HepG2 (cell line): ENCODE measurements around the gene SUSD6. TPM values are rescaled to one million over a fixed set of nuclear protein-coding genes. Genes with fewer than 3 reads are reported as not detected.

Experiments
- ADNP ChIP-seq: sonication (generic); formaldehyde crosslinking; IDR thresholded peaks from 2 replicates; pipeline ENCODE4 v1.4.0; 2020; ENCODE audit warnings: missing genetic modification reagents
- CREB1 ChIP-seq, 2 experiments: fragments of 450-650 bp in 1 of 2; IDR thresholded peaks; 2 replicates each; pipeline ENCODE4 v1.6.1; 2016 to 2017; ENCODE audit warnings: control low read depth in 1 of 2, mild to moderate bottlenecking in 1 of 2, missing compliant biosample characterization in 1 of 2, missing genetic modification characterization in 1 of 2
- CREM ChIP-seq, 2 experiments: sonication (generic) in 1 of 2; formaldehyde crosslinking in 1 of 2; IDR thresholded peaks; 2 replicates each; pipeline versions ENCODE4 v1.4.0 to v1.6.1; 2016 to 2020; ENCODE audit warnings: antibody characterized with exemption in 1 of 2, mild to moderate bottlenecking in 1 of 2, missing genetic modification reagents in 1 of 2
- HOXD1 ChIP-seq: sonication (generic); formaldehyde crosslinking; IDR thresholded peaks from 2 replicates; pipeline ENCODE4 v1.5.0; 2020; ENCODE audit warnings: missing genetic modification reagents
- NCOA5 ChIP-seq: sonication (generic); formaldehyde crosslinking; IDR thresholded peaks from 2 replicates; pipeline ENCODE4 v1.4.0; 2020; ENCODE audit warnings: missing genetic modification reagents
- PCBP2 ChIP-seq: fragments of 200-400 bp; formaldehyde crosslinking; optimal IDR thresholded peaks from 2 replicates; pipeline ENCODE3; 2018; ENCODE audit warnings: low read length, low read depth; ENCODE audit not compliant: poor library complexity, severe bottlenecking
- SNRNP70 ChIP-seq: fragments of 200-400 bp; formaldehyde crosslinking; IDR thresholded peaks from 2 replicates; pipeline ENCODE4 v1.6.1; 2017; ENCODE audit warnings: mild to moderate bottlenecking, low read depth, low read length, moderate library complexity
- TP53 ChIP-seq: sonication (generic); formaldehyde crosslinking; conservative IDR thresholded peaks from 2 replicates; pipeline ENCODE4 v1.4.0; 2020; ENCODE audit warnings: missing genetic modification reagents
- ZFP36L1 ChIP-seq: sonication (generic); formaldehyde crosslinking; IDR thresholded peaks from 2 replicates; pipeline ENCODE4 v1.8.0; 2022; ENCODE audit warnings: mild to moderate bottlenecking, missing genetic modification reagents, moderate library complexity
- ZKSCAN5 ChIP-seq: sonication (generic); formaldehyde crosslinking; IDR thresholded peaks from 2 replicates; pipeline ENCODE4 v1.5.1; 2020; ENCODE audit warnings: mild to moderate bottlenecking, missing genetic modification reagents
- ZNF24 ChIP-seq: fragments of 450-650 bp; IDR thresholded peaks from 2 replicates; pipeline ENCODE4 v1.6.1; 2017; ENCODE audit warnings: antibody characterized with exemption, mild to moderate bottlenecking
- ZNF33B ChIP-seq: sonication (generic); formaldehyde crosslinking; IDR thresholded peaks from 2 replicates; pipeline ENCODE4 v1.5.1; 2020; ENCODE audit warnings: mild to moderate bottlenecking, missing genetic modification reagents
- ZNF670 ChIP-seq: sonication (generic); formaldehyde crosslinking; IDR thresholded peaks from 2 replicates; pipeline ENCODE4 v1.8.0; 2022; ENCODE audit warnings: mild to moderate bottlenecking, missing genetic modification reagents, borderline replicate concordance
- polyA plus RNA-seq, 8 experiments: library from polyadenylated mRNA; depleted of rRNA in 3 of 8; stranded (reverse) in 7 of 8; unstranded in 1 of 8; fragments of >200 nt; fragmentation: Illumina TruSeq in 4 of 8; extraction: Trizol in 4 of 8; gene quantifications; 2 replicates each; pipeline versions ENCODE4 v1.2.1 to v1.2.3, GENCODE V29; 2011 to 2016; ENCODE audit warnings: low read depth in 4 of 8, missing spikeins in 1 of 8, mixed read lengths in 1 of 8; ENCODE audit not compliant: insufficient read depth in 1 of 8
- total RNA-seq, 5 experiments: library from RNA; depleted of rRNA; stranded (reverse); fragments of >200 nt; fragmentation: Illumina TruSeq; extraction: Trizol; gene quantifications; 2 replicates each; pipeline ENCODE4 v1.2.3, GENCODE V29; 2016; ENCODE audit warnings: low read depth in 1 of 5
- TF ChIP-seq, protein P1 (sequence below): sonication (generic); formaldehyde crosslinking; IDR thresholded peaks from 2 replicates; pipeline ENCODE4 v1.4.0; 2020; ENCODE audit warnings: missing genetic modification reagents
- TF ChIP-seq, protein P2 (sequence below): sonication (generic); formaldehyde crosslinking; IDR thresholded peaks from 2 replicates; pipeline ENCODE4 v1.9.0; 2021; ENCODE audit warnings: missing genetic modification reagents, borderline replicate concordance
- TF ChIP-seq, protein P3 (sequence below): sonication (generic); formaldehyde crosslinking; IDR thresholded peaks from 2 replicates; pipeline ENCODE4 v1.4.0; 2020; ENCODE audit warnings: missing genetic modification reagents, borderline replicate concordance
- TF ChIP-seq, protein P4 (sequence below): sonication (generic); formaldehyde crosslinking; IDR thresholded peaks from 2 replicates; pipeline ENCODE4 v1.5.1; 2020; ENCODE audit warnings: missing genetic modification reagents, mild to moderate bottlenecking, borderline replicate concordance
- TF ChIP-seq, protein P5 (sequence below): sonication (generic); formaldehyde crosslinking; IDR thresholded peaks from 2 replicates; pipeline ENCODE4 v1.4.0; 2020; ENCODE audit warnings: missing genetic modification reagents

The SUSD6 gene
- total and polyA plus RNA-seq, 2 of the 13 experiments (the other 11 are each of a cell fraction or from before 2014, with no cell fraction given) = 7.2 to 7.4 TPM

DNA sequence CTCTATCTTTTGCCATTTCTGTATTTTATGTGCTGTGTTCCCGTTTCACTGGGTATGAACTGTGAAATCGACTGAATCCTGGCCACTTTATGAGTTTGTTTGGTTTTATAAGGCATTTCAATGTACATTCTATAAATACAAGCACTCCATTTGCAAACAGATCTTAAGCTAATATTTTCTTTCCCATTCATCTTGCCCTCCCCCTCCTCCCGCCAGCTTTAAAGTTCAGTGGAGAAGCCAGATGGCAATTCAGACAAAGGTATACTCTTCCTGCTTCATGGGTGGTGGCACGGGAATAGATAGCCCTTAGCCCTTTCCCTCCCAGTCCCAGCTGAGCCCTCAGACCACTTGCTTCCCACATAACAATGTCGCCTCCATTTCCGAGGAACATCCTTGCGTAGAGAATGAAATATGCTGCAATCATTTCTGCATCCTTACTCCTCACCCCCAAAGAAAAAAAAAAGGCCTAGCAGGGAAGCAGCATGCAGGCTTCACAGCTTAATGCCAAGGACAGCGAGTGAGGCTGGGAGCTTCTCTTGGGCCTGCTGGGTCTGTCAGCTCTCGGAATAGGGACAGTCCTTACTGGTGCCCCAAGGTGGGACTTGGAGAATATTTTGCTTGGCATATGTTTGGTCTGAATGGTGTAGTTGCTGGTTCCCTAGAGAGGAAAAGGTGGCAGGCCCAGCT is 102.7 kb downstream of the SUSD6 start (continued):
- TF ChIP-seq ZFP36L1 (CRISPR knock-in tag) = no peak
- no peak for TF ChIP-seq PCBP2
- no peak for TF ChIP-seq ZNF33B (CRISPR knock-in tag)
- peak; percentile 61; the same call in 1 of the 2 replicates for TF ChIP-seq HOXD1 (CRISPR knock-in tag)
- TF ChIP-seq, protein P1, sequence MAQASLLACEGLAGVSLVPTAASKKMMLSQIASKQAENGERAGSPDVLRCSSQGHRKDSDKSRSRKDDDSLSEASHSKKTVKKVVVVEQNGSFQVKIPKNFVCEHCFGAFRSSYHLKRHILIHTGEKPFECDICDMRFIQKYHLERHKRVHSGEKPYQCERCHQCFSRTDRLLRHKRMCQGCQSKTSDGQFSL = no peak
- no peak for TF ChIP-seq ZNF24
- TF ChIP-seq, protein P2, sequence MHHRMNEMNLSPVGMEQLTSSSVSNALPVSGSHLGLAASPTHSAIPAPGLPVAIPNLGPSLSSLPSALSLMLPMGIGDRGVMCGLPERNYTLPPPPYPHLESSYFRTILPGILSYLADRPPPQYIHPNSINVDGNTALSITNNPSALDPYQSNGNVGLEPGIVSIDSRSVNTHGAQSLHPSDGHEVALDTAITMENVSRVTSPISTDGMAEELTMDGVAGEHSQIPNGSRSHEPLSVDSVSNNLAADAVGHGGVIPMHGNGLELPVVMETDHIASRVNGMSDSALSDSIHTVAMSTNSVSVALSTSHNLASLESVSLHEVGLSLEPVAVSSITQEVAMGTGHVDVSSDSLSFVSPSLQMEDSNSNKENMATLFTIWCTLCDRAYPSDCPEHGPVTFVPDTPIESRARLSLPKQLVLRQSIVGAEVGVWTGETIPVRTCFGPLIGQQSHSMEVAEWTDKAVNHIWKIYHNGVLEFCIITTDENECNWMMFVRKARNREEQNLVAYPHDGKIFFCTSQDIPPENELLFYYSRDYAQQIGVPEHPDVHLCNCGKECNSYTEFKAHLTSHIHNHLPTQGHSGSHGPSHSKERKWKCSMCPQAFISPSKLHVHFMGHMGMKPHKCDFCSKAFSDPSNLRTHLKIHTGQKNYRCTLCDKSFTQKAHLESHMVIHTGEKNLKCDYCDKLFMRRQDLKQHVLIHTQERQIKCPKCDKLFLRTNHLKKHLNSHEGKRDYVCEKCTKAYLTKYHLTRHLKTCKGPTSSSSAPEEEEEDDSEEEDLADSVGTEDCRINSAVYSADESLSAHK (CRISPR knock-in tag) = no peak
- no peak for TF ChIP-seq NCOA5 (CRISPR knock-in tag)
- TF ChIP-seq CREM (IDR thresholded peaks at IDR 0.05) = peak; percentile 21; the same call in 1 of the 2 replicates
- TF ChIP-seq CREM (CRISPR knock-in tag; IDR thresholded peaks at IDR 0.05) = no peak
- TF ChIP-seq CREB1 (IDR thresholded peaks at IDR 0.05) = no peak
- no peak for TF ChIP-seq CREB1 (CRISPR knock-in tag; IDR thresholded peaks at IDR 0.05)
- no peak for TF ChIP-seq ZKSCAN5 (CRISPR knock-in tag)
- TF ChIP-seq SNRNP70 = no peak
- TF ChIP-seq, protein P3, sequence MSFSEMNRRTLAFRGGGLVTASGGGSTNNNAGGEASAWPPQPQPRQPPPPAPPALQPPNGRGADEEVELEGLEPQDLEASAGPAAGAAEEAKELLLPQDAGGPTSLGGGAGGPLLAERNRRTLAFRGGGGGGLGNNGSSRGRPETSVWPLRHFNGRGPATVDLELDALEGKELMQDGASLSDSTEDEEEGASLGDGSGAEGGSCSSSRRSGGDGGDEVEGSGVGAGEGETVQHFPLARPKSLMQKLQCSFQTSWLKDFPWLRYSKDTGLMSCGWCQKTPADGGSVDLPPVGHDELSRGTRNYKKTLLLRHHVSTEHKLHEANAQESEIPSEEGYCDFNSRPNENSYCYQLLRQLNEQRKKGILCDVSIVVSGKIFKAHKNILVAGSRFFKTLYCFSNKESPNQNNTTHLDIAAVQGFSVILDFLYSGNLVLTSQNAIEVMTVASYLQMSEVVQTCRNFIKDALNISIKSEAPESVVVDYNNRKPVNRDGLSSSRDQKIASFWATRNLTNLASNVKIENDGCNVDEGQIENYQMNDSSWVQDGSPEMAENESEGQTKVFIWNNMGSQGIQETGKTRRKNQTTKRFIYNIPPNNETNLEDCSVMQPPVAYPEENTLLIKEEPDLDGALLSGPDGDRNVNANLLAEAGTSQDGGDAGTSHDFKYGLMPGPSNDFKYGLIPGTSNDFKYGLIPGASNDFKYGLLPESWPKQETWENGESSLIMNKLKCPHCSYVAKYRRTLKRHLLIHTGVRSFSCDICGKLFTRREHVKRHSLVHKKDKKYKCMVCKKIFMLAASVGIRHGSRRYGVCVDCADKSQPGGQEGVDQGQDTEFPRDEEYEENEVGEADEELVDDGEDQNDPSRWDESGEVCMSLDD (CRISPR knock-in tag) = no peak
- TF ChIP-seq TP53 (CRISPR knock-in tag) = no peak
- TF ChIP-seq, protein P4, sequence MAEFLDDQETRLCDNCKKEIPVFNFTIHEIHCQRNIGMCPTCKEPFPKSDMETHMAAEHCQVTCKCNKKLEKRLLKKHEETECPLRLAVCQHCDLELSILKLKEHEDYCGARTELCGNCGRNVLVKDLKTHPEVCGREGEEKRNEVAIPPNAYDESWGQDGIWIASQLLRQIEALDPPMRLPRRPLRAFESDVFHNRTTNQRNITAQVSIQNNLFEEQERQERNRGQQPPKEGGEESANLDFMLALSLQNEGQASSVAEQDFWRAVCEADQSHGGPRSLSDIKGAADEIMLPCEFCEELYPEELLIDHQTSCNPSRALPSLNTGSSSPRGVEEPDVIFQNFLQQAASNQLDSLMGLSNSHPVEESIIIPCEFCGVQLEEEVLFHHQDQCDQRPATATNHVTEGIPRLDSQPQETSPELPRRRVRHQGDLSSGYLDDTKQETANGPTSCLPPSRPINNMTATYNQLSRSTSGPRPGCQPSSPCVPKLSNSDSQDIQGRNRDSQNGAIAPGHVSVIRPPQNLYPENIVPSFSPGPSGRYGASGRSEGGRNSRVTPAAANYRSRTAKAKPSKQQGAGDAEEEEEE (CRISPR knock-in tag) = no peak
- TF ChIP-seq ZNF670 (CRISPR knock-in tag) = no peak
- TF ChIP-seq, protein P5, sequence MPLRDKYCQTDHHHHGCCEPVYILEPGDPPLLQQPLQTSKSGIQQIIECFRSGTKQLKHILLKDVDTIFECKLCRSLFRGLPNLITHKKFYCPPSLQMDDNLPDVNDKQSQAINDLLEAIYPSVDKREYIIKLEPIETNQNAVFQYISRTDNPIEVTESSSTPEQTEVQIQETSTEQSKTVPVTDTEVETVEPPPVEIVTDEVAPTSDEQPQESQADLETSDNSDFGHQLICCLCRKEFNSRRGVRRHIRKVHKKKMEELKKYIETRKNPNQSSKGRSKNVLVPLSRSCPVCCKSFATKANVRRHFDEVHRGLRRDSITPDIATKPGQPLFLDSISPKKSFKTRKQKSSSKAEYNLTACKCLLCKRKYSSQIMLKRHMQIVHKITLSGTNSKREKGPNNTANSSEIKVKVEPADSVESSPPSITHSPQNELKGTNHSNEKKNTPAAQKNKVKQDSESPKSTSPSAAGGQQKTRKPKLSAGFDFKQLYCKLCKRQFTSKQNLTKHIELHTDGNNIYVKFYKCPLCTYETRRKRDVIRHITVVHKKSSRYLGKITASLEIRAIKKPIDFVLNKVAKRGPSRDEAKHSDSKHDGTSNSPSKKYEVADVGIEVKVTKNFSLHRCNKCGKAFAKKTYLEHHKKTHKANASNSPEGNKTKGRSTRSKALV (CRISPR knock-in tag) = no peak
- TF ChIP-seq ADNP (CRISPR knock-in tag) = no peak
